Measurements from ENCODE around the gene KRT74.

KRT74 gene

GRCh38 chr12:52555577-52555976 is 18.1 kb downstream of the KRT74 start:
- no peak for TF ChIP-seq CTCF (IDR thresholded peaks at IDR 0.05)

GRCh38 chr12:52552681-52553195 is 20.9 kb downstream of the KRT74 start, which contains the start of gene KRT71:
TSS of gene KRT71 (minus strand) at chr12:52553145. CDS start at chr12:52553077, 68 bp downstream.
- no peak for TF ChIP-seq CTCF (IDR thresholded peaks at IDR 0.05)

GRCh38 chr12:52552055-52552454 is 21.6 kb downstream of the KRT74 start:
- no peak for TF ChIP-seq CTCF (IDR thresholded peaks at IDR 0.05)

- TF ChIP-seq CTCF (IDR thresholded peaks at IDR 0.05), result no peak
These were observed 22.3 kb downstream of the KRT74 start for GRCh38 chr12:52551216-52551865.

GRCh38 chr12:52546126-52546525 is 27.5 kb downstream of the KRT74 start:
- TF ChIP-seq CTCF (IDR thresholded peaks at IDR 0.05), result no peak

- TF ChIP-seq CTCF (IDR thresholded peaks at IDR 0.05), result no peak
These were observed 29.4 kb downstream of the KRT74 start for GRCh38 chr12:52543985-52544883.

- no peak for TF ChIP-seq CTCF (IDR thresholded peaks at IDR 0.05)
These were observed 30.8 kb downstream of the KRT74 start for GRCh38 chr12:52542785-52543318.

All from LNCAP (cell line).